Smooth muscle cell of the umbilical artery (primary cell): ENCODE data around the gene CXorf49. TPM values are rescaled to one million over a fixed set of nuclear protein-coding genes. Genes with fewer than 3 reads are reported as not detected.

Source experiments
- total RNA-seq: library from RNA; depleted of rRNA; stranded (reverse); fragments of >200 nt; gene quantifications from 2 replicates; pipeline ENCODE4 v1.2.3, GENCODE V29; 2014

Gene CXorf49
- total RNA-seq, result not detected in 2 replicates

GRCh38 chrX:71718185-71718584 is at the start of gene CXorf49:
Gene CXorf49 (minus strand): TSS chrX:71718285. CDS start chrX:71718151, 134 bp downstream.

DNA sequence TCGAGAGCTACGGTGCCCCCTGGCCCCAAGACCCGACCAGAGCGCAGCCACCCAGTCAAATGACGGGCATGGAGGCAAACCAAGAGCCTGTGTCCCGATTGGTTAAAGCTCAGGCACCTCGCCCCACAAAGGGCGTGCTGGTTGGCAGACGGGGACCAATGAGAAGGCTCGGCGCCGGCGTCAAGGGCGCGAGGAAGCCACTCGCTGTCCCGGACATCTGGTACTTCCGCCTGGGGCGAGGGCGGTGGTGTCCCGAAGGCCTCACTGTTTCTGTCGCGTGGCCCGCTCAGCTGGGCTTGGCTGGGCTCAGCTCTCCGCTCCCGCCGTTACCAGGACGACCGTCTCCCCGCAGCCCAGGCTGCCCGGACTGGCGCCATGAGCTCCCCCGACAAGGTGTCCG is 45.0 kb upstream of the CXorf49 start, which contains the start of gene CXorf49B:
CXorf49B (plus strand) TSS at position 301 of the 400 bp plus-strand sequence; CDS start at position 376, 75 bp downstream.

DNA sequence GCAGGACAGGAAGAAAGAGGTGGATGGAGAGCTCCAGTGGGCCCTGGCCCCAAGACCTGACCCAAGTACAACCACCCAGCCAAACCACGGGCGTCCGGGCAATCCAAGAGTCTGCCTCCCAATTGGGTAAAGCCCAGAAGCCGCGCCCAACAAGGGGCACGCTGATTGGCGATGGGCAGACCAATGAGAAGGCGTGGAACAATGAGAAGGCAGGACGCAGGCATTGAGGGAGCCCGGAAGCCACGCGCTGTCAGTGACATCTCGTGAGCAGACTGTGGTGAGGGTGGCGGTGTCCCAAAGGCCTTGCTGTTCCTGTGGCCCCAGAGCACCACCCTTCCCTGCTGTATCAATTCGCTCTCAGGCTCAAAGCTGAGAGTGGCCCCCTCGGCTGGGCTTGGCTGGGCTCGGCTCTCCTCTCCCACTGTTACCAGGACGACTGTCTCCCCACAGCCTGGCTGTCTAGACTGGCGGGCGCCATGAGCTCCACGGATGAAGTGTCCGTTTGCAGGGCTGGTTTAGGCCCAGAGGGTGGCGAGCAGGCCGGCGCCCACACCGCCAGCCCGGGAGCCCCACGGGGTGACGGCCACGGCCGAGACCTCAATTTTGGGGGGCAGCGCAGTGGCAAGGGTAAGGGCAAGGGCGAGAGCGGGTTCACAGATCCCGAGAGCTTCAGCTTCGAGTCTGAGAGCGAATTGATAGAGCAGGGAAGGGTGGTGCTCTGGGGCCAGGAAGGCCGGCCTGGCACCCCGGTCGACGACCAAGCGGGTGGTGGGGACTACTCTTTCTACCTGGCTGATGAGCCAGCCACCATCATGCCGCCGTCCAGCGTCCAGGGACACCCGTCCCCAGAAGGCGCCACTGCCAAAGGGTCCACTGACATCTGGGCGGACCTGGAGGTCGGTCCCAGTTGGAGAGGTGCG is 50.5 kb downstream of the CXorf49 start, which contains the start of gene LOC101059915:
LOC101059915 (plus strand) TSS at position 219 of the 920 bp plus-strand sequence.

Other genes starting within 250 kb of the CXorf49 start
- 82.3 and 95.4 TPM in 2 replicates for gene OGT, start 185.2 kb downstream of the CXorf49 start, total RNA-seq
- 3.0 and 3.3 TPM in 2 replicates for gene GCNA, start 139.8 kb downstream of the CXorf49 start, total RNA-seq
- gene CXCR3, start 99.8 kb downstream of the CXorf49 start, total RNA-seq, result not detected in 2 replicates
- not detected in 2 replicates for gene CXorf49B, start 45.1 kb upstream of the CXorf49 start, total RNA-seq
- gene NHSL2, start 192.6 kb upstream of the CXorf49 start, total RNA-seq, result 1.5 and 10.1 TPM in 2 replicates